Measurements from ENCODE around the gene AQP12B.
"Not testable (repeated sequence)": the region's sequence is repeated elsewhere in the genome, so short reads cannot be mapped to it uniquely, and the experiment has no call there.

AQP12B gene

GRCh38 chr2:240682431-240683224, at the start of gene AQP12B:
TSS of gene AQP12B (minus strand) at chr2:240682885. CDS start at chr2:240682837, 48 bp downstream.
- not testable (repeated sequence) for H3K4me1 Mint-ChIP-seq; ATAC-seq (replicated peaks); H3K27ac Mint-ChIP-seq; DNase-seq; H3K36me3 Mint-ChIP-seq; H3K9me3 Mint-ChIP-seq; H3K4me3 Mint-ChIP-seq; H3K27me3 Mint-ChIP-seq

- Mint-ChIP-seq H3K4me3 (no peak overlapping the region), H3K9me3 (no peaks in the 10 kb centered on the region), H3K27me3 (peaks cover 8 to 16% of the 10 kb centered on the region in 2 donors), H3K4me1 (no peaks in the 10 kb centered on the region), H3K27ac (no peak overlapping the region), H3K36me3 (no peaks in the 10 kb centered on the region)
- DNase-seq = no peak
- ATAC-seq (replicated peaks) = no peak
Measured at GRCh38 chr2:240732184-240732583, 49.5 kb upstream of the AQP12B start.

- Mint-ChIP-seq H3K36me3 (no peaks in the 10 kb centered on the region), H3K9me3 (no peaks in the 10 kb centered on the region), H3K27me3 (peaks cover 7 to 11% of the 10 kb centered on the region in 2 donors), H3K27ac (no peak overlapping the region), H3K4me1 (no peaks in the 10 kb centered on the region), H3K4me3 (no peak overlapping the region)
- no peak for DNase-seq
- ATAC-seq (replicated peaks) = no peak
Measured at GRCh38 chr2:240731178-240731545, 48.5 kb upstream of the AQP12B start.

- DNase-seq (no peak), ATAC-seq (replicated peaks) (no peak)
- H3K27ac Mint-ChIP-seq = no peak overlapping the region
- H3K4me3 Mint-ChIP-seq = no peak overlapping the region
- H3K9me3 Mint-ChIP-seq = no peaks in the 10 kb centered on the region
- no peaks in the 10 kb centered on the region for H3K4me1 Mint-ChIP-seq
- no peaks in the 10 kb centered on the region for H3K36me3 Mint-ChIP-seq
- peaks cover 7 to 11% of the 10 kb centered on the region in 2 donors for H3K27me3 Mint-ChIP-seq
Measured at GRCh38 chr2:240730501-240731177, 48.0 kb upstream of the AQP12B start.

GRCh38 chr2:240728827-240729226, 46.1 kb upstream of the AQP12B start:
- no peaks in the 10 kb centered on the region for H3K4me1 Mint-ChIP-seq
- H3K27me3 Mint-ChIP-seq = peaks cover 7 to 11% of the 10 kb centered on the region in 2 donors
- no peaks in the 10 kb centered on the region for H3K36me3 Mint-ChIP-seq
- no peak overlapping the region for H3K4me3 Mint-ChIP-seq
- ATAC-seq (replicated peaks) (no peak), DNase-seq (no peak)
- no peaks in the 10 kb centered on the region for H3K9me3 Mint-ChIP-seq
- H3K27ac Mint-ChIP-seq = no peak overlapping the region

- no peak overlapping the region for H3K27ac Mint-ChIP-seq
- no peaks in the 10 kb centered on the region for H3K4me1 Mint-ChIP-seq
- DNase-seq (no peak), ATAC-seq (replicated peaks) (no peak)
- no peaks in the 10 kb centered on the region for H3K36me3 Mint-ChIP-seq
- peaks cover 7 to 11% of the 10 kb centered on the region in 2 donors for H3K27me3 Mint-ChIP-seq
- no peaks in the 10 kb centered on the region for H3K9me3 Mint-ChIP-seq
- H3K4me3 Mint-ChIP-seq = no peak overlapping the region
Measured at GRCh38 chr2:240728361-240728760, 45.7 kb upstream of the AQP12B start.

GRCh38 chr2:240727913-240728312, 45.2 kb upstream of the AQP12B start:
- Mint-ChIP-seq H3K9me3 (no peaks in the 10 kb centered on the region), H3K27me3 (peaks cover 7 to 11% of the 10 kb centered on the region in 2 donors), H3K27ac (no peak overlapping the region), H3K4me3 (no peak overlapping the region), H3K4me1 (no peaks in the 10 kb centered on the region), H3K36me3 (no peaks in the 10 kb centered on the region)
- DNase-seq = no peak
- ATAC-seq (replicated peaks) = no peak

GRCh38 chr2:240727439-240727838, 44.8 kb upstream of the AQP12B start:
- H3K27me3 Mint-ChIP-seq = peaks cover 7 to 11% of the 10 kb centered on the region in 2 donors
- no peaks in the 10 kb centered on the region for H3K4me1 Mint-ChIP-seq
- no peaks in the 10 kb centered on the region for H3K36me3 Mint-ChIP-seq
- DNase-seq = no peak
- no peak overlapping the region for H3K4me3 Mint-ChIP-seq
- H3K27ac Mint-ChIP-seq = no peak overlapping the region
- ATAC-seq (replicated peaks) = no peak
- no peaks in the 10 kb centered on the region for H3K9me3 Mint-ChIP-seq

GRCh38 chr2:240726876-240727275, 44.2 kb upstream of the AQP12B start:
- Mint-ChIP-seq H3K36me3 (no peaks in the 10 kb centered on the region), H3K4me1 (no peaks in the 10 kb centered on the region), H3K27ac (no peak overlapping the region), H3K27me3 (peaks cover 7 to 11% of the 10 kb centered on the region in 2 donors), H3K9me3 (no peaks in the 10 kb centered on the region), H3K4me3 (no peak overlapping the region)
- ATAC-seq (replicated peaks) (no peak), DNase-seq (no peak)

- no peak for DNase-seq
- Mint-ChIP-seq H3K36me3 (no peaks in the 10 kb centered on the region), H3K27me3 (peaks cover 7 to 11% of the 10 kb centered on the region in 2 donors), H3K4me3 (no peak overlapping the region), H3K4me1 (no peaks in the 10 kb centered on the region), H3K9me3 (no peaks in the 10 kb centered on the region), H3K27ac (no peak overlapping the region)
- no peak for ATAC-seq (replicated peaks)
Measured at GRCh38 chr2:240725671-240726070, 43.0 kb upstream of the AQP12B start.

GRCh38 chr2:240725266-240725665, 42.6 kb upstream of the AQP12B start:
- ATAC-seq (replicated peaks) (no peak), DNase-seq (no peak)
- peaks cover 6 to 7% of the 10 kb centered on the region in 2 donors for H3K27me3 Mint-ChIP-seq
- H3K4me3 Mint-ChIP-seq = no peak overlapping the region
- H3K27ac Mint-ChIP-seq = no peak overlapping the region
- no peaks in the 10 kb centered on the region for H3K36me3 Mint-ChIP-seq
- no peaks in the 10 kb centered on the region for H3K9me3 Mint-ChIP-seq
- no peaks in the 10 kb centered on the region for H3K4me1 Mint-ChIP-seq

GRCh38 chr2:240724431-240724830, 41.7 kb upstream of the AQP12B start:
- ATAC-seq (replicated peaks) = no peak
- Mint-ChIP-seq H3K27ac (no peak overlapping the region), H3K36me3 (no peaks in the 10 kb centered on the region), H3K9me3 (no peaks in the 10 kb centered on the region), H3K4me1 (no peaks in the 10 kb centered on the region), H3K4me3 (no peak overlapping the region), H3K27me3 (peaks cover 0 to 7% of the 10 kb centered on the region in 2 donors)
- no peak for DNase-seq

GRCh38 chr2:240723851-240724250, 41.2 kb upstream of the AQP12B start:
- DNase-seq (no peak), ATAC-seq (replicated peaks) (no peak)
- Mint-ChIP-seq H3K4me1 (no peaks in the 10 kb centered on the region), H3K36me3 (no peaks in the 10 kb centered on the region), H3K27ac (peak overlapping the region; percentile 6), H3K27me3 (peaks cover 0 to 4% of the 10 kb centered on the region in 2 donors), H3K4me3 (no peak overlapping the region), H3K9me3 (no peaks in the 10 kb centered on the region)

- DNase-seq (no peak), ATAC-seq (replicated peaks) (no peak)
- no peak overlapping the region for H3K4me3 Mint-ChIP-seq
- H3K9me3 Mint-ChIP-seq = no peaks in the 10 kb centered on the region
- no peaks in the 10 kb centered on the region for H3K4me1 Mint-ChIP-seq
- no peak overlapping the region for H3K27ac Mint-ChIP-seq
- H3K36me3 Mint-ChIP-seq = no peaks in the 10 kb centered on the region
- H3K27me3 Mint-ChIP-seq = peaks cover 0 to 4% of the 10 kb centered on the region in 2 donors
Measured at GRCh38 chr2:240722796-240723735, 40.4 kb upstream of the AQP12B start.
